Endothelial cell (in vitro differentiated cells): ENCODE measurements around the gene GOLGA6L7. TPM values are rescaled to one million over a fixed set of nuclear protein-coding genes. Genes with fewer than 3 reads are reported as not detected.
A peak's percentile ranks its signal among the peaks of the same experiment; 100 is the strongest.
"Not testable (repeated sequence)": the region's sequence is repeated elsewhere in the genome, so short reads cannot be mapped to it uniquely, and the experiment has no call there.

ENCODE experiments used
- DNase-seq: peaks from one replicate; pipeline ENCODE4 v3.0.0; 2021; ENCODE audit warnings: low spot score
- H3K27ac Mint-ChIP-seq: one replicate; pipeline ENCODE4 v1.8.0; 2021; ENCODE audit warnings: mixed read lengths, inconsistent platforms; ENCODE audit not compliant: unreplicated experiment
- H3K27me3 Mint-ChIP-seq: one replicate; pipeline ENCODE4 v1.8.0; 2021; ENCODE audit warnings: mild to moderate bottlenecking, moderate library complexity, mixed read lengths, inconsistent platforms; ENCODE audit not compliant: unreplicated experiment
- H3K36me3 Mint-ChIP-seq: one replicate; pipeline ENCODE4 v1.8.0; 2021; ENCODE audit warnings: mild to moderate bottlenecking, low read depth, mixed read lengths, inconsistent platforms; ENCODE audit not compliant: unreplicated experiment
- H3K4me1 Mint-ChIP-seq: one replicate; pipeline ENCODE4 v1.8.0; 2021; ENCODE audit warnings: mild to moderate bottlenecking, mixed read lengths, inconsistent platforms; ENCODE audit not compliant: unreplicated experiment
- H3K4me3 Mint-ChIP-seq: one replicate; pipeline ENCODE4 v1.8.0; 2021; ENCODE audit warnings: mild to moderate bottlenecking, mixed read lengths, inconsistent platforms; ENCODE audit not compliant: unreplicated experiment
- H3K9me3 Mint-ChIP-seq: one replicate; pipeline ENCODE4 v1.8.0; 2021; ENCODE audit warnings: mixed read lengths, inconsistent platforms; ENCODE audit not compliant: unreplicated experiment
- total RNA-seq: library from RNA; stranded (reverse); fragmentation: NEBNext Ultra II Directional; extraction: Animal tissue kit (Norgen Biotek cat#: 25700); gene quantifications from one replicate; pipeline ENCODE4 v1.2.1, GENCODE V29; 2021; ENCODE audit not compliant: unreplicated experiment

The GOLGA6L7 gene
- total RNA-seq, 1 donor from 2014 or later, result not detected

DNA sequence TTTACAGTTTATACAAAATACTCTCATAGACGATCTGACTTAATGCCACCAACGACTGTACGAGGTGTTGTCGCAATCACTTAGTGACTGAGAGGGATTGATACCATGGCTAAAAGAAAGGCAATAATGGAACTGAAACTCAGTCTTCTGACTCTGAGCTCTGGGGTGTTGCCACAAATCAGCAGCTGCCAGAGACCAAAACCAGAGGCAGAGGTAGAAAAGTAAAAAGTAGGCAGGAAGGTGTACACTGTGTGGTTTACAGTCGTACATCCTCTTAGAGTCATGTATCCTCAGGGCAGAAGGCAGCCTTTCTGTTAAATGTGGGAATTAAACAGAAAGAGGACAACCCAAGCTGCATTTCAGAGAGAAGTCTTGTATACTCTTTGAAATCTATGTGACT is 1.2 kb downstream of the GOLGA6L7 start:
- H3K4me3 Mint-ChIP-seq, H3K4me1 Mint-ChIP-seq, H3K9me3 Mint-ChIP-seq, DNase-seq, H3K27me3 Mint-ChIP-seq, H3K27ac Mint-ChIP-seq: not testable (repeated sequence)
- H3K36me3 Mint-ChIP-seq, result peaks cover 20% of the 10 kb centered on the region

DNA sequence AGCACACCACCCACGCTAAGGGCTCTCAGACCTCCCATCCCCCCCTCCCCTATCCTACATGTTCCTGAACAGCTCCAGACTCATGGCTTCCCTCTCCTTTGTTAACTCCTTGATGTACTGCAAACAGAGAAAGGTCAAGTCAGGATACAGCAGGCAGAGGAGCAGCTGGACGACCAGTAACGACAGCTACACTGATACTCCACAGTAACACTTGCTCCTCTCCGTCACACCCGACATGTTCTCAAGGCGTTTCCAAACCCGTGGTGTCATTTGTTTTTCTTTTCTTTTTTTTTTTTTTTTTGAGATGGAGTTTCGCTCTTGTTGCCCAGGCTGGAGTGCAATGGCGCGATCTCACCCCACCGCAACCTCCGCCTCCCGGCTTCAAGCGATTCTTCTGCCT is 4.3 kb downstream of the GOLGA6L7 start:
- not testable (repeated sequence) for H3K4me1 Mint-ChIP-seq, DNase-seq, H3K27ac Mint-ChIP-seq, H3K27me3 Mint-ChIP-seq, H3K4me3 Mint-ChIP-seq, H3K9me3 Mint-ChIP-seq
- H3K36me3 Mint-ChIP-seq, result peaks cover 23% of the 10 kb centered on the region

DNA sequence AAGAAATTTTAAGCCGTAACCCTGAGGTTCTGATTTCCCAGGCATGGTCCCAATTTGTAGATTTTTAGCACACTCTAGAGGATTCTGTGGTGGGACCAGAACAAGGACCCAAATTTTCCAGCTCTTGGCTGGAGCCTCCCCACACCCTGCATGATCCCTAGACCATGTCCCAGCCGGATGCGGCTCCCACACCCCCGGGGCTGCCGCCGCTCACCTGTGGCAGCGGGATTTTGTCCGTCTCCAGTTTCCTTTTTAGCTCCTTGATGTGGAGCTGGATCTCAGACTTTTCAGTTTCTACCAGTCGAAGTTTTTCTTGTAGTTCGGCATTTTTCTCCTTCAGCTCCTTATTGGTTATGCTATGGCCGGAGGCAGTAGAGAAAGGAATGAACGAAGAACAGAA is 4.9 kb downstream of the GOLGA6L7 start:
- H3K36me3 Mint-ChIP-seq, result peaks cover 17% of the 10 kb centered on the region
- not testable (repeated sequence) for H3K4me1 Mint-ChIP-seq, DNase-seq, H3K27me3 Mint-ChIP-seq, H3K9me3 Mint-ChIP-seq, H3K4me3 Mint-ChIP-seq, H3K27ac Mint-ChIP-seq

DNA sequence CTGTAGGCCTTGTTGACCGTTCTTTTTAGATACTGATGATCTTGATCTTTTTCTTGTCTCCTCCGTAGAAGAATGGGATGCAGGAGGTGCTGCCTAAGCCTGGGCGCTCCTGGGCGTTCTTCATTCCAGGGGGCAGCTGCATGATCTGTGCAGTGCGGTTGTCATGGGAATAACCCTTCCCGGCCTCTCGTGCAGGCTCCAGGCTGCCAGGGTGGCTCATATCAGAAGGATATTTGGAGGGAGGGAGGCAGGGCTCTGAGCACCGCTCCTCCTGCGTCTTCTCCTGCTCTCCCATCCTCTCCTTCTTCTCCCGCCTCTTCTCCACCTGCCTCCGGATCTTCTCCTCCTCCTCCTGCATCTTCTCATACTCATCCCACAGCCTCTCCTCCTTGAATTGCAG is 6.2 kb downstream of the GOLGA6L7 start:
- H3K27ac Mint-ChIP-seq, H3K27me3 Mint-ChIP-seq, H3K4me3 Mint-ChIP-seq, H3K9me3 Mint-ChIP-seq, H3K4me1 Mint-ChIP-seq, DNase-seq: not testable (repeated sequence)
- H3K36me3 Mint-ChIP-seq, result peaks cover 22% of the 10 kb centered on the region

DNA sequence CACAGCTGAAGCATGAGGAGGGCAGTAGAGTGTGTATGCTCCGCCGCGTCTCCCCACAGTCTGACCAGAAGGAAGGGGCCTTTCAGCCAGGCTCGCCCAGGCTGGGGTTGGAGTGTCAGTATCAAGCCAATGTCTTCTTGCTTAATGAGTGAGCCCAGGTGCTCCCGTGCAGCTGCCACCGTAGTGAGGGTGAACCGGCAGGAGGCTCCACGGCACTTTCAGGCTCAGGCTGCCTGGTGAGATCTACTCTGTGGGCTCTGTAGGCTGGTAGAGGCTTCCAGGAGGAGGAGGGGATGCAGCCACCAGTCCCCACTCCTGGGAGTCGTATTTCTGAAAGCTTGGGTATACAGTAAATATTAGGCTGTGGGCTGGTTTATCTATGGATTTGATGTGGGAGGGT is 8.2 kb downstream of the GOLGA6L7 start:
- not testable (repeated sequence) for DNase-seq, H3K27ac Mint-ChIP-seq, H3K4me3 Mint-ChIP-seq, H3K4me1 Mint-ChIP-seq, H3K27me3 Mint-ChIP-seq, H3K9me3 Mint-ChIP-seq
- peaks cover 18% of the 10 kb centered on the region for H3K36me3 Mint-ChIP-seq

DNA sequence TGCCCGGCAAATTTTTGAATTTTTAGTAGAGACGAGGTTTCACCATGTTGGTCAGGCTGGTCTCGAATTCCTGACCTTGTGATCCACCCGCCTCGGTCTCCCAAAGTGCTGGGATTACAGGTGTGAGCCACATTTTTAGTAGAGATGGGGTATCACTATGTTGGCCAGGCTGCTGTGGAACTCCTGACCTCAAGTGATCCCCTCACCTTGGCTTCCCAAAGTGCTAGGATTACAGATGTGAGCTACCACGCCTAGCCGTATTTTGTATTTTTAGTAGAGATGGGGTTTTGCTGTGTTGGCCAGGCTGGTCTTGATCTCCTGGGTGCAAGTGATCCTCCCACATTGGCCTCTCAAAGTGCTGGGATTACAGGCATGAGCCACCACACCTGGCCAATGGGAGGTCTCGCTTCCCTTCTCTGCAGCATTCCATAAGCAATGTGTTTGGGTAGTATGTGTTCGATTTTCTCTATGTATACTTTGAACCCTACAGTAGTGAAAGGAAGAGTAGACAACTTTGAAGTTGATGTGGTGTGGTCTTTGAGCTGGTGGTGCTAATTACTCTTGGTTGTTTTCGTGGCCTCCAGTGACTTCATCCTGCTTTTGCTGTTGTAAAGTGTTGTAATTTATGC is 13.4 kb downstream of the GOLGA6L7 start:
- not testable (repeated sequence) for DNase-seq, H3K27me3 Mint-ChIP-seq, H3K4me1 Mint-ChIP-seq, H3K27ac Mint-ChIP-seq, H3K9me3 Mint-ChIP-seq, H3K4me3 Mint-ChIP-seq, H3K36me3 Mint-ChIP-seq

DNA sequence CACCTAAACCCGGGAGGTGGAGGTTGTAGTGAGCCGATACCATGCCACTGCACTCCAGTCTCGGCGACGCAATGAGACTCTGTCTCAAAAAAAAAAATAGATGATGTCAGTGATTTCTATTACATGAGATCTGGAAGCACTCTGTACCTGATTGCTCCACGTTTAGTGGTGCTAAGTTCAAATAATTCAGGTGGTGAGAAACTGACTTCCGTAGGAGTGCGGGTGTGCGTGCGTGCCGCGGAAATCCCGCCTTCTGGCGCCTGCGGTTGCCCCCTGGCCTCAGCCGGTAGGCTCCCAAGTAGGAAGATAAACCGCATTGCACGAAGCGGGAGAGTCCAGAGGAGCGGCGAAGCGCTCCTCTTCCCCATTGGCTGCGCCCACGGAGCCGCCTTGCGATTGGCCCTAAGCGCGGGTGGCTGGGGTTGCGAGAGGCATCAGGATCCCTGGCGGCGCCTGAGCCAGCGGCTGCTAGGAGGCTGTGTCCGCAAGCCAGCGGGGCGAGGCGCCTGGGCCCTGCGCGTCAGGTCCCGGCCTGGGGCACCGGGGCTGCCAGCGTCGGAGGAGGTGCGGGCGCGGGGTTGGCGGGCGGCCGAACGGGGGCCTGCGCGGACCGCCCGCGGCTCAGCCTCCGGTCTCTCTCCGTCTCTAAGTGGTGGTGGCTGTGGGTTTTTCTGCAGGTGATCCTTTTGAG is 16.4 kb downstream of the GOLGA6L7 start:
- peak; percentile 74 for DNase-seq
- not testable (repeated sequence) for H3K36me3 Mint-ChIP-seq, H3K4me1 Mint-ChIP-seq, H3K27me3 Mint-ChIP-seq, H3K27ac Mint-ChIP-seq, H3K9me3 Mint-ChIP-seq
- H3K4me3 Mint-ChIP-seq, result peak overlapping the region; percentile 88

DNA sequence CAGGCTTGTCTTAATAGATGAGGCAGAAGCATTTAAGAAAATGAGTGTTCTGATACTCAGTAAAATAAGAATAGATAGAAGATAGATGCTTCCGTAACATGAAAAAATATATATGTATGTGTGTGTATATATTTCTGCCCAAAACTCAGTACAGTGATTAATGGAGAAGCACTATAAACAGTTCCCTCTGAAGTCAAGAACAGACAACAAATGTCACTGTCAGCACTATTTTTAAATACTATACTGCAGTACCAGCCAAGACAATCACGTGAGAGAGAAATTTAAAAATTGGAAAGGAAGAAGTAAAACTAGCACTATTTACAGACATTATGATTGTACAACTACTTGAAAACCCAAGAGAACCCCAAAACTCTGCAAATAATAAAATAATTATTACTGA is 27.0 kb downstream of the GOLGA6L7 start:
- not testable (repeated sequence) for H3K9me3 Mint-ChIP-seq, H3K27ac Mint-ChIP-seq, DNase-seq, H3K36me3 Mint-ChIP-seq, H3K4me3 Mint-ChIP-seq, H3K4me1 Mint-ChIP-seq, H3K27me3 Mint-ChIP-seq

DNA sequence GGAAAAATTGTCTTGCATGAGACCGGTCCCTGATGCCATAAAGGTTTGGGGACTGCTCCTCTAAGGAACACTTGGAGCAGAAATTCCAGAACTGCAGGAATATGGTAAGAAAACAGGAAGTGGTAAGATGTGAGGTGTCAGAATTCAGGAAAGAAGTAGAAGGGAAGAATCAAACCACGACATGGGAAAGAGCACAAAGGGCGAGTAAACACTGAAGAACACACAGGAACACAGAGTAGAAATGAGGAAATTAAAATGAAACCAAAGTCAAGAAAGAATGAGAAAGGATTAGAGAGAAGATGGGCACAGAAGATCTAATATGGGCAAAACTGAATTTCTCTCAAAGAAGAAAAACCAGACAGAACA is 28.5 kb downstream of the GOLGA6L7 start:
- not testable (repeated sequence) for DNase-seq, H3K27me3 Mint-ChIP-seq, H3K4me1 Mint-ChIP-seq

DNA sequence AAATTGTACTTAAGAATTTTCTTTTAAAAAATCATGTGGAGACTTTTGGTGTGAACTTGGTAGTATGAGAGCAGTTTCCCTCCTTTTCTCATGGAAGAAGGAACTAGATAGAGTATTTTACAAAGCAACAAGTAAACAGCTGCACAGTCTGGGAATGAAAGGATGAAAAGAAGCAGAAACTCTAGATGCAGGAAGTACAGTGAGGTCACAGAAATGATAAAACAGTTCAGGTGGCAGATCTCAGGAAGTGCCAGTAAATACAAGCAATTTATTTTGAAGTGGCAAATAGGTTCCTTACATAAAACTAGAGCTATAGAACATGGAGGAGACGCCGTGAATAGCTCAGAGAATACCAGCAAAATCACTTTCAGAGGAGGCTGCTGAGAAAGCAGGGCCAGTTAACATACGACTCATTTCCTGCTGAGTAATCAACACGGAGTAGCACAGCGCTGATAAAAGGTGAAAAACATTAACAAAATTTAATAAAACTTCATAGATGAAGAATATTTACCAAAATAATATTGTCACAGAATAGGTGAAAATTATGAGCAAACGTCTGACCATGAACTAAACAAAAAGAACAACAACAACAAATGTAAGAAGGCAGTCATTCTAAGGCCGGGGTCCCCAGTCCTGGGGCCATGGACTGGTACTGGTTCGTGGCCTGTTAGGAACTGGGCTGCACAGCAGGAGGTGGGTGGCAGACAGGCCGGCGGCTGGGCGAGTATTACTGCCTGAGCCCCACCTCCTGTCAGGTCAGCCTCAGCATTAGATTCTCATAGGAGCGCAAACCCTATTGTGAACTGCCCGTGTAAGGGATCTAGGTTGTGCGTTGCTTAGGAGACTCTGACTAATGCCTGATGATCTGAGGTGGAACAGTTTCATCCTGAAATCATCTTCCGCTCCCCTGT is 29.2 kb downstream of the GOLGA6L7 start:
- H3K4me3 Mint-ChIP-seq, H3K36me3 Mint-ChIP-seq, H3K9me3 Mint-ChIP-seq, H3K27me3 Mint-ChIP-seq, DNase-seq: not testable (repeated sequence)
- Mint-ChIP-seq H3K4me1 (peaks cover 12% of the 10 kb centered on the region), H3K27ac (peak overlapping the region; percentile 76)

More for the DNA sequence above, 28.5 kb downstream of the GOLGA6L7 start:
- not testable (repeated sequence) for H3K9me3 Mint-ChIP-seq, H3K4me3 Mint-ChIP-seq, H3K36me3 Mint-ChIP-seq
- H3K27ac Mint-ChIP-seq, result peak overlapping the region; percentile 92

DNA sequence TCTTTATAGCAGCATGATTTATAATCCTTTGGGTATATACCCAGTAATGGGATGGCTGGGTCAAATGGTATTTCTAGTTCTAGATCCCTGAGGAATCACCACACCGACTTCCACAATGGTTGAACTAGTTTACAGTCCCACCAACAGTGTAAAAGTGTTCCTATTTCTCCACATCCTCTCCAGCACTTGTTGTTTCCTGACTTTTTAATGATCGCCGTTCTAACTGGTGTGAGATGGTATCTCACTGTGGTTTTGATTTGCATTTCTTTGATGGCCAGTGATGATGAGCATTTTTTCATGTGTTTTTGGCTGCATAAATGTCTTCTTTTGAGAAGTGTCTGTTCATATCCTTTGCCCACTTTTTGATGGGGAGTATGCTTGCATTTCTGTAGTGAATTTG is 30.3 kb downstream of the GOLGA6L7 start:
- not testable (repeated sequence) for DNase-seq, H3K4me3 Mint-ChIP-seq, H3K27me3 Mint-ChIP-seq, H3K9me3 Mint-ChIP-seq, H3K36me3 Mint-ChIP-seq
- Mint-ChIP-seq H3K4me1 (peaks cover 20% of the 10 kb centered on the region), H3K27ac (peak overlapping the region; percentile 81)

DNA sequence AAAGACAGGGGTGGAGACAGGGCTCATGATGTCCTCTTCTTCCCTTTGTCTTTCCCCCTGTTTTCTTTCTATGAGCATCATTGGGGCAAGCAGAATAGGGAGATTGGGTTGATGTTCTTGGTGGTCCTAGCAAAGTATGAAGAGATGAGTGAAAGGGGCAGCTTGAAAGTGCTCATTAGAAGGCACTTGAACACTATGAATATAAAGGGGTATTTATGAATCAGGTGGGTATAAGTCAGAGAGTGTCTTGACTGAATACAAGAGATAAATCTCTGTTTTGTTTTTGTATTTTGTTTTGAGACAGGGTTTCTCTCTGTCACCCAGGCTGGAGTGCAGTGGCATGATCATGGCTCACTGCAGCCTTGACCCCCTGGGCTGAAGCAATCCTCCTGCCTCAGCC is 34.4 kb downstream of the GOLGA6L7 start:
- H3K27ac Mint-ChIP-seq, result peak overlapping the region; percentile 87
- H3K4me1 Mint-ChIP-seq, result peaks cover 29% of the 10 kb centered on the region
- not testable (repeated sequence) for DNase-seq, H3K4me3 Mint-ChIP-seq, H3K27me3 Mint-ChIP-seq, H3K9me3 Mint-ChIP-seq, H3K36me3 Mint-ChIP-seq
